GM19328 (cell line): ENCODE data around the gene FAM89B.

Experiments used
- ATAC-seq: cut with Tn5 transposase; IDR thresholded peaks from one replicate; pipeline ENCODE4 v1.9.1; 2021; ENCODE audit warnings: mild to moderate bottlenecking, moderate library complexity; ENCODE audit not compliant: unreplicated experiment

Gene FAM89B

GRCh38 chr11:65586676-65587075 lies 14.3 kb downstream of the FAM89B start:
- ATAC-seq: no peak

- ATAC-seq: peak; percentile 65
Observed at GRCh38 chr11:65588199-65589054, 16.1 kb downstream of the FAM89B start.

GRCh38 chr11:65589444-65590239 lies 17.3 kb downstream of the FAM89B start:
- ATAC-seq: no peak

GRCh38 chr11:65590240-65590738 lies 18.0 kb downstream of the FAM89B start:
- ATAC-seq: no peak

DNA sequence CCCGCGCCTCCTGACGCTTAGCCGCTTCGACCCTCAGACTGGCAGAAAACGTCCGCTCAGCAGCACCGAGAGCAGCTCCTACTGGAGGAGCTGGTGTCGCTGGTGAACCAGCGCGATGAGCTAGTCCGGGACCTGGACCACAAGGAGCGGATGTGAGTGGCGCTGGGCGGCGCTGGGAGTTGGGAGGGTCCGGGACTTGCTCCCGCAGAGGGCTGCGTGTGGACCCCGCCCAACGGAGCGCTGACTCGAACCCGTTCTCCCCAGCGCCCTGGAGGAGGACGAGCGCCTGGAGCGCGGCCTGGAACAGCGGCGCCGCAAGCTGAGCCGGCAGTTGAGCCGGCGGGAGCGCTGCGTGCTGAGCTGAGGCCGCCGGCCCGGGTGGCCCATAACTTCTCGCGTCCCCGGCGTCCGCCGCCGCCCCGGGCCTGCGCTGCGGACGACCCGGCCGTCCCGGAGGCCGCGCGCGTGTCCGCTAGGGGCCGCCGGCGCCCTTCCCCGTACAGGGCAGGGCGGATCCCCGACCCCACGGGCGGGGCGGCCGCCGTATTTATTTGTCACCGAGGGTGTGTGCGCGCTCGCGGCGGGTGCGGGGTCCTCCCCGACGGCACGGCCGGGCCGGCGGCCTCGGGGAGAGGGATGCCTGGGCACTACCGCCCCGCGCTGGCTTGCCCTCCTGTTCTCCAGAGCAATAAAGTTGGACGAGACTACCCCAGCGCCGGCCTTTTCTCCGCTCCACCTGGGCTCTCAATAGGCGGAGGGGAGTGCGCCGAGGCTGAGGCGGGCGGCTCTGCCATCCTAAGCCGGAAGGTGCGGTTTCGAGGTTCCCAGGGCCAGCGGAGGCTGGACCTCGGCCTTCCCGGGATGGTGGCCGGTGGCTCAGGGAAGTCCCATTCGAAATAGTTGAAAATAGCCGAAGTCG lies 19.9 kb downstream of the FAM89B start:
- ATAC-seq: no peak

GRCh38 chr11:65592858-65593517 lies 20.6 kb downstream of the FAM89B start:
- ATAC-seq: no peak

GRCh38 chr11:65593518-65594414 lies 21.4 kb downstream of the FAM89B start:
- no peak for ATAC-seq

- ATAC-seq: no peak
Observed at GRCh38 chr11:65595131-65595530, 22.8 kb downstream of the FAM89B start.

DNA sequence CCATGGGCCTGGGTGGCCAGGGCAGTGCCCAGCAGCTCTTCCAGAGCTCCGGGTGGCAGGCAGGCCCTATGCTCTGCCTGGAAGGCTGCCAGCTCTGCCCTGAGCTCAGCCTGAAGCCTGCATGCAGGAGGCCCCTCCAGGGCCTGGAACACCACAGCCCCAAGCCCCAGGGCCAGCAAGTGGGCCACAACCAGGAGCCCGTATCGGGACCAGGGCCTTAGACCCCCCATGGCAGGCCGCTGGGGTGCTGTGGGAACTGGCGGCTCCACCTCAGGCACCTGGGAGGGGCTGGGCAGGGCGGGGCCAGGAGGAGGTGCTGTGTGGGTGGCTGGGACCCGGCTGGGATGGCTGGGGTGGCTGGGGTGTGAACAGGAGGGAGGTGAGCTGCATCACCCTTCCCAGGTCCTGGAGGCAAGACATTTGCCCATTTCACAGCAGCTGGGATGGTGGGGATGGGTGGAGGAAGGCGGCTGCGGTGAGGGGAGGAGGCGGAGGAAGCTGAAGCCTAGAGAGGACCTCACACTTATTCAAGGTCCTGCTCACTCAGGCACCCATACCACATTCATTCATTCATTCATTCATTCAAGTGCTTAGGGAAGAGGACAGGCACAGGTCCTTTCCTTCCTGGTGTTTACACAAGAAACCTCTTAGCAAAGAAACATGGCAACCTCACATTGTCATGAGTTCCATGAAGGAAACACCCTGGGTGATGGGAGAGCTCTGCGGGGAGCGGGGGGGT lies 23.4 kb downstream of the FAM89B start, which contains the start of gene KCNK7:
Gene KCNK7, minus strand, starts transcription at position 258 of the 739 bp plus-strand sequence. Its CDS starts 28 bp downstream, at position 230.
- ATAC-seq: no peak

DNA sequence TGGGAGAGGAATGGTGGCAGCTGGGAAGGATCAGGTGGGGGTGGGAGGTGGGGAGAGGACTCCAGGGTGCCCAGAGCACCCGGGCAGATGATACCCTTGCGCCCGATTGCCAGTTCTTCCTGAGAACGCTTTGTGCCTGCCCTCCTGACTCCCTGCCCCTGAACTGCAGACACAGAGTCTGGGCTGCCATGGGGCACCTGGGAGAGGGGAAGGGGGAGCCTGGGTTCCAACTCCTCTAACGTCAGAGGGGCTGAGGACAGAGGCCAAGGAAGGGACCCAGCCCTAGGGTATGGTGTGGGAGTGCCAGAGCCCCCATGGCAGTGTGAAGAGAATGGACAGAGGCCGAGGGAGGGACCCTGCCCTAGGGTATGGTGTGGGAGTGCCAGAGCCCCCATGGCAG lies 24.2 kb downstream of the FAM89B start:
- no peak for ATAC-seq

GRCh38 chr11:65598258-65598699 lies 25.9 kb downstream of the FAM89B start:
- no peak for ATAC-seq

DNA sequence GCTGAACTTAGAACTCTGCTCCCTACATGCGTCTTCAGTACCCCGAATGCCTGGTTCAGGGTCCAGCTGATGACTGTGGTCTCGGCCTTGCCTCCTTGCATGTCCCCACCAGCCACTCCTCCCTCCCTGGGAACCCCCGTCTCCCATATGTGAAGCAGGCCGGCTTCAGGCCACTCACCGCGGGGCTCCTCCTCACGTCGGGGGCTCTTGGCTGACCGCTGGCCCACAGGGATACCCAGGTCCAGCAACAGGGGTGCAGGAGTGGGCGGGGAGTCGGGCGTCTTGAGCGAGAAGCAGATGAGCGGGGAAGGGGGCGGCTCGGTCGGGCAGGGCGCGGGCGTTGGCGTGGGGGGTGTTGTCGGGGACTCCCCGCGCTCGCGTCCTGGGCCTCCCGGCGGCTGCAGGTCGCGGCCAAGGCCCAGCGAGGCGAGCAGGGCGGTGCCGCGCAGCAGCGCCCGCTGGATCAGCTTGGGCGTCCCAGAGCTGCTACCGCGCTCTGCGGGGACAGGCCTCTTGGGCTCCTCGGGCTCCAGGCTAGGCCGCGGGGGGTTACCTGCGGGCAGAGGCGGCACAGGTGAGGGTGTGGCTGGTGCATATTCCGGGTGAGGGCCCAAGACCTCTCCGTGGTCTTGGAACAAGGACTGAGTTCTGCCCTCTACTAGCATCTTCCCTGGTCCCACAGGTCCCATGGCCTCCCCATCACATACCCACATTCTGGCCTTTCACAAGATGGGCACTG lies 27.0 kb downstream of the FAM89B start:
- no peak for ATAC-seq

DNA sequence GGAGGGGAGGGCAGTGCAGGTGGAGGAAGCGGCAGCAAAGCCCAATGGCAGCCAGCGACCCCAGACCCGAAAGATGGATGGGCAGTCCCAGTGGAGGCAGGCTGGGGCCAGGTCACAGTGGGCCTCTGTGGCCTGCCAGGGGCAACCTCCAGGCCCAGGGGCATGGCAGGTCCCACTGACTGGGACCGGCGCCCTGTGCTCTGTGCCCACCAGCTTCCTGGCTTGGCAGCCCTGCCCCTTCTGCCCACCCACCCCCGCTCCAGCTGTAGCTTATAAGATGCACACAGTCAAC lies 27.6 kb downstream of the FAM89B start:
- ATAC-seq: no peak

DNA sequence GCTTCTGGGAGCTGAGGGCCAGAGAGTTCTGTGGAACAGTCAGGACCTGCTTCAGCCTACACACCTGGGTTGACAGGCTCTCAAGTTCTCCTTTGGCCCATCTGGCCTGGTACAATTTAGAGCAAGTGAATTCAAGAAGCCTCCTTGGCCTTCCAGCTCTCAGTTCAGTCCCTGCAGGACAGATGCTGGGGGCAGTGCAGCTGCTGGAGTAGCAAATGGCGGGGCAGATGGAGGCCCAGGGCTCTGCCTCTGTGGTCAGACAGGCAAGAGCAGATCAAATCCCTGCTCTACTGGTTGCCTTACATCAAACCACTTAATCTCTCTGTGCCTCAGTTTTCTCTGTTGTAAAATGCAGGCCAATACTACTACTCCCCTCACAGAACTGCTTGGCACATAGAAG lies 31.9 kb downstream of the FAM89B start:
- ATAC-seq: no peak

GRCh38 chr11:65606876-65607613 lies 34.7 kb downstream of the FAM89B start:
- ATAC-seq: no peak

GRCh38 chr11:65607614-65608426 lies 35.5 kb downstream of the FAM89B start:
- ATAC-seq: no peak
